ENCODE data around the gene WNT10A.

GRCh38 chr2:218858671-218859555, 21.7 kb upstream of the WNT10A start:
- TF ChIP-seq CTCF (IDR thresholded peaks at IDR 0.05) (no peak), ZNF302 (CRISPR knock-in tag; IDR thresholded peaks at IDR 0.05) (no peak), ELK1 (IDR thresholded peaks at IDR 0.05; ENCODE audit: low read depth, low read length) (no peak), ZC3H11A (IDR thresholded peaks at IDR 0.05) (no peak), REST (IDR thresholded peaks at IDR 0.05) (no peak), USF2 (IDR thresholded peaks at IDR 0.05) (no peak)
